ENCODE data around the gene VGLL3.
A peak's percentile ranks its signal among the peaks of the same experiment; 100 is the strongest.

The VGLL3 gene

DNA sequence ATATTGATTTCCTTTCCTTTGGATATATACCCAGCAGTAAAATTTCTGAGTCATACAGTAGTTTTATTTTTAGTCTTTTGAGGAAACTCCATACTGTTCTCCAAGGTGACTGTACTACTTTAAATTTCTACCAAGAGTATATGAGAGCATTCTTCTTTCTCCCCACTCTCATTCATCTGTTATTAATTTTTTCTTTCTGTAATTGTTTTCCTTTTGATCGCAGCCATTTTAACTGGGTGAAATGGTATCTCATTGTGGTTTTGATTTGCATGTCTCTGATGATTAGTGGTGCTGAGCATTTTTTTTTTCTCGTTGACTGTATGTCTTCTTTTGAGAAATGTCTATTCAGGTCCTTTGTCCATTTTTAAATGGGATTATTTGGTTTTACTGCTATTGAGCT, 18.3 kb upstream of the VGLL3 start:
- H3K27ac ChIP-seq, result no peak overlapping the region
- TF ChIP-seq, protein P1, sequence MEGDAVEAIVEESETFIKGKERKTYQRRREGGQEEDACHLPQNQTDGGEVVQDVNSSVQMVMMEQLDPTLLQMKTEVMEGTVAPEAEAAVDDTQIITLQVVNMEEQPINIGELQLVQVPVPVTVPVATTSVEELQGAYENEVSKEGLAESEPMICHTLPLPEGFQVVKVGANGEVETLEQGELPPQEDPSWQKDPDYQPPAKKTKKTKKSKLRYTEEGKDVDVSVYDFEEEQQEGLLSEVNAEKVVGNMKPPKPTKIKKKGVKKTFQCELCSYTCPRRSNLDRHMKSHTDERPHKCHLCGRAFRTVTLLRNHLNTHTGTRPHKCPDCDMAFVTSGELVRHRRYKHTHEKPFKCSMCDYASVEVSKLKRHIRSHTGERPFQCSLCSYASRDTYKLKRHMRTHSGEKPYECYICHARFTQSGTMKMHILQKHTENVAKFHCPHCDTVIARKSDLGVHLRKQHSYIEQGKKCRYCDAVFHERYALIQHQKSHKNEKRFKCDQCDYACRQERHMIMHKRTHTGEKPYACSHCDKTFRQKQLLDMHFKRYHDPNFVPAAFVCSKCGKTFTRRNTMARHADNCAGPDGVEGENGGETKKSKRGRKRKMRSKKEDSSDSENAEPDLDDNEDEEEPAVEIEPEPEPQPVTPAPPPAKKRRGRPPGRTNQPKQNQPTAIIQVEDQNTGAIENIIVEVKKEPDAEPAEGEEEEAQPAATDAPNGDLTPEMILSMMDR (conservative IDR thresholded peaks at IDR 0.05), result no peak

DNA sequence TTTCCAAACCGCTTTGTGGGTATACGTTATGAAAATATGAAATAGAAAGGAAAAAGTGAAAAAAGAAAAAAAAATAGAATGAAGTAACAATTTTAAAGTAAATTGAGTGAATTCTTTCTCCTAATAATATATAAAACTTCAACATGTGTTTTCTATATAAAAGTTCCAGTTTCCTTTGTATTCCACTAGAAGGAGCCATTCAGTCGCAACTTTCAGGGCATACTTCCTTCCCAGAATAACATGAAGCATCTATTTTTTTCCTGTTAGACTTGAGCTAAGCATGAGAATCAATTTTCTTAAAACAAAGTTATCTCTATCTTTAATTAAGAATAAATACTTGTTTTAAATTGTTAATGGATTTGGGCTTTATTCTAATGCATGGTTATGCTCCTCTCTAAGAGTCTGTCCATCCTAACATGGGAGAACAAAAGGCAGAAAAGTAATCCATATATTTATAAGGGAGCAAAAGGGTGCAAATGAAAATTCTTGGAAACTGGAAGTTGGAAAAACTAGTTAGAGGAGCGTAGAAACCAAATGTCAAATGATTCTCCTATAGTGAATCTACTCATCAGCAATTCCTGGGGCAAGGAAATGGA, 16.0 kb upstream of the VGLL3 start:
- no peak overlapping the region for H3K27ac ChIP-seq
- TF ChIP-seq, protein P1 (conservative IDR thresholded peaks at IDR 0.05), result peak; percentile 90

DNA sequence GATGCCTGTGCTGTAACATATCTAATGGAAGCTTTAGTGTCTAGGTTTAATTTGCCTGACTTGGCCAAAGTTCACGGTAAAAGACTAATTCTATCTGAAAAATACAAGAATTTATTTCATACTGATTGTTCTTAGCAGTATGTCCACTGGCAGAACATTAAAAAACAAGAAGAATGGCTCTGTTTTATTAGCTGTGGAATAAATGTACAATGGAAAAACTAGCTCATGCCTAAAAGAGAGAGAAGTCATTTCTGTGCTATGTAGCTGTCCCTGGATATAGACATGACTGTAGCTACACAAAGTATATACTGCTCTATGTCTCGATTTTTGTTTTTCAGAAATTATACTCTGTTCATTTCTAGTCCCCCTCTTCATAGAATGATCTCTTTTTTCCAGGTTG, 13.9 kb upstream of the VGLL3 start:
- TF ChIP-seq, protein P1 (conservative IDR thresholded peaks at IDR 0.05), result no peak
- H3K27ac ChIP-seq, result no peak overlapping the region

DNA sequence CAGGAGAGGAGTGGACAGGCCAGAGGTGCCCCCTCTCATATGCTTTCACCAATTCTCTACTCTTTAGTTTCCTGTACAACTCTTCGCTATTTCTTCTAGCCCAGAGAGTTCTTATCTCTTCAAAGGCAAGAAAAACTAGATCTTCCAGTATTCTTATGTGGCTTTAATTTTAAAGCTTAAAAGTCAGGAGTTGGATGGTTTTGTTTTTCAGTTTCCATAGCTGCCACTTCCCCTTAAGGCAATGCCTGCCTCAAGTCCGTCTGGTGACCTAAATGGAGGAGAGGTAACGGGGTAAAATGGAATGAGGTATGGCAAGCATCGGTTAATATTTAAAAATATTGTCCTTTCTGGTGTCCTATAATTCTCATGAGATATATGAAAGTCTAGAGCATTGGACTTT, 11.4 kb upstream of the VGLL3 start:
- TF ChIP-seq, protein P1 (conservative IDR thresholded peaks at IDR 0.05), result no peak
- H3K27ac ChIP-seq, result no peak overlapping the region

DNA sequence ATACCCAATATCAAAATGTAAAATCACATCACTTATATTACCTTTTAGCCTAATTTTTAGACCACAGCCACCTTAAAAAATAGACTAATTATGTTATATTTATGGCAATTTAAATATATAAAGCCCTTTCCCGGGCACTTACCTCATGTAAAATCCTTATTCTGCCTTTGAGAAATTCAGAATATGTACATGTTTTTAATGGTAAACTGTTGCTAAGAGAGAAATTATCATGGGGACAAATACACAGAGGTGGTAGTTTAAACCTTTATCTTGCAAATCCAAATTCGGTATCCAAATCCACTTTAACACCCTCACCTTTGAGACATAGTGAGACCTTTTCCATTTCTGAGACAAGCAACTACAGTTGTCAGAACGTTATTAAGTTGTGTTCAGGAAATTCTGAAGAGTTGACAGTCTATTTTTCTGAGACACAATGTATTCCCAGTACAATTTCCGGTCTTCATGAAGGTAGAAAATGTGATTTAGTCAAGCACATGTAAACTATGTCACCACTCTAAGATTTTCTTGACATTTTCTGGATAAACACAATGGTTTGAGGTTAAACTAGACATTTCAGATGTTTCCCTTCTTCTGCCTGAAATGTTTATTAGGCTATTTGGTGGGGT, 10.6 kb upstream of the VGLL3 start:
- H3K27ac ChIP-seq, result no peak overlapping the region
- TF ChIP-seq, protein P1 (conservative IDR thresholded peaks at IDR 0.05), result no peak

DNA sequence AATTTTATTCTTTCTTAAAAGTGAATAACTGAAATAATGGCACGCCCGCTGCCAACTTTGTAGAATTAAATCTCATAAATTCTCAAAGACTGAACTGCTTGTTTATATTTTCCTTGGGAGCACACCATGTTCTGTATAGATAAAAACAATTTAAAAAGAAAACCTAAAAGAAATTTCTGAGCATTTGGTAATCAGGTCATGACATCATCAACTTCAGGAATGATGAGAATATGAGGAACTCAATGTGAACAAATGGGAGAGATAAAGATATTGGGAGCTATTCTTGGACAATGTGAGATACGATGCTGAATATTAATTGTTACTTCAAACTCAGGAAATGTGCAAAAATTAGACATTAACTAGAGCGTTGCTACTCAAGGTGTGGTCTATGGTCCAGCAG, 10.0 kb upstream of the VGLL3 start:
- TF ChIP-seq, protein P1 (conservative IDR thresholded peaks at IDR 0.05), result no peak
- no peak overlapping the region for H3K27ac ChIP-seq

DNA sequence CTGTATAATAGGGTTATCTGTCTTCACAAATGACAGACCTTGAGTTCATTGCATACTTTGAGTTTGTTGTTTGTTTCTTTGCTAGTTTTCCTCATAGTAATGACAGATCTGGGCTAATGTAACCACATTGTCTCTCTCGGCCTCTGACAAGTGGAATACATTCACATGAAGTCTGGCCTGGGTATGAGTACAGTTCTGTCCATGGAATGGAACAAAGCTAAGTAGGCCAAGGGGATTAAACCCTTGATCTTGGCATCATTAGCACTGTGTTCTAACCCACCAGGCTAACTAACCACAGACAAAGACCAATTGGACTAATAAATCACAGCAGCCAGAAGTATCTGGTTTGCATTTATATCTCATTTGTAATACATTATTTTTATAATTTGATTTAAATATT, 7.6 kb upstream of the VGLL3 start:
- TF ChIP-seq, protein P1 (conservative IDR thresholded peaks at IDR 0.05), result no peak

More for the DNA sequence above, 7.6 kb upstream of the VGLL3 start:
- no peak overlapping the region for H3K27ac ChIP-seq

Measured in VCaP (cell line).